Activated effector memory CD4-positive, alpha-beta T cell treated with anti-CD3 and anti-CD28 coated beads, Interleukin-2, amount 50 U/mL, for 16 hours (primary cell): ENCODE measurements around the gene NECTIN4.
A peak's percentile ranks its signal among the peaks of the same experiment; 100 is the strongest.
"Not testable (repeated sequence)": the region's sequence is repeated elsewhere in the genome, so short reads cannot be mapped to it uniquely, and the experiment has no call there.

Experiments
- DNase-seq: peaks from one replicate; pipeline ENCODE4 v3.0.0-alpha.2; 2020

The NECTIN4 gene

GRCh38 chr1:161048949-161049722 is 40.2 kb downstream of the NECTIN4 start:
- DNase-seq, result no peak

DNA sequence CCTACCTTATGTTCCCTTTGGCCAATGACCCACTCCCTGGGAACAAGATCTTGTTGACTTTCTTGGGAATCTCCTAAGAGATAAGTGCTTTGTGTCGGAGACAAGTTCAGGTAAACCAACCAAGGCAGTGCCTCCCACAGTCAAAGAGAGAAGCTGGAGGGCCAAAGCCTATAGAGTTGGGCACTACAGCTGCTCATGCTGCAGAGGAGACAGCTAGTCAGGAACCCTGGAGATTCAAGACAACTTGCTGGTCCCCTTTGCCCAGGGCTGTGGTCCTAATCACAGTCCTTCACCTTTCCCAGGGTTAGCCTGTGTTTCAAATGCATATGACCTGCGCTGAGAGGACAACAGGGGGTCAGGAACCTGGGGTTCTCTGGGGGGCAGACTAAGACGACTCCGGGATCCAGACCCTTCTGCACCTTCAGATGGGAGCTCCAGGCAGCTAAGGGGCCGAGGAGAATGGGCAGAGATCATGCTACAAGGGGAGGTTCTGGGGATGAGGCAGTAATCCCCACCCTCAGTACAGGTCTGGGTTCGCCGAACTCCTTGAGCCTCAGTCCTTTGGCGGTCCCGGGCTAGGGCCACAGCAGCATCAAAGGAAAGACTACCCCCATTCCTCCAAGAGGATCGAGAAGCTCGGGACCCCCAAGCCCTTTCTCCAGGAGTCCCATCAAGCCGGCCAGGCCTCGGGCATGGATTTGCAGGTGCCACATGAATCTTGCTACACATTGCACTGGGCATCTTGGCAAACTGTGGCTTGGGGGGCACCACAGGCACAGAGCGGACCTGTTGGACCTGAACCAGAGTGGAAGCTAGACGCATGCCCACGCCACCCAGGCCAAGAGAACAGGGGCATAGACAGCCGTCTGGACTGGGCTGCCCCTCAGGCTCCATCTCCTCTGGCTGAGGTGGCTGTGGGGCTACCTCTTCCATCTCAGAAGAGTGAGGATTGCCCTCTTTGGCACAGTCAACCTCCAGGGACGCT is 41.6 kb downstream of the NECTIN4 start:
- no peak for DNase-seq

DNA sequence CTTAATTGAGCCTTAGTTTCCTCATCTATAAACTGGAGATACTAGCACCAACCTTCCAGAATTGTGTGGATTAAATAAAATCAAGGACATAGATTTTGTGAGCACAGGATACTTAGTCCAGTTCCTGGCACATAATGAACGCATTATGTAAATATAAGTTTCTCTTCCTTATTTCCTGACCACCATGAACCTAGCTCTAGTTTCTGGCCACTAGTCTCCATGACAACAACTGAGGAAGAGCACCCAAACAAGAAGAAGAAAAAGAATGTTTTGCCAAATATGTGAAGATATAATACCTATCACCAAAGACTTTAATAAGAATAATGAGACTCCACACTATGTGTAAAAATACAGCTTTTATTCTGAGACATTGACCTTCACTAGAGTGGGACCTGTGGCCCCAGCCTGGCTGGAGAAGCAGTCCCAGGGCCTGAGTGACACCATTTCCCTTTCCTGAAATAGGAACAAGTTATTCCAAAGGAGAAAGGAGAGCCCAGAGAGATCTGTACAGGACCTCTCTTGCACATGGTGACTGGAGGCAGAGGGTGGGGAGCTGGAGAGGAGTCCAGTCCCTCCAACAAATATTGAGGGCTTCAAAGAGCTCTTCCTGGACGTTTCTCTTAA is 42.6 kb downstream of the NECTIN4 start:
- no peak for DNase-seq

GRCh38 chr1:161045736-161046604 is 43.4 kb downstream of the NECTIN4 start, which contains the start of gene USF1:
Gene USF1, minus strand, starts transcription at chr1:161045977. Its CDS starts 2,702 bp downstream, at chr1:161043275.
- DNase-seq, result peak; percentile 97

- peak; percentile 83 for DNase-seq
These were observed 44.2 kb downstream of the NECTIN4 start for GRCh38 chr1:161044908-161045735.

DNA sequence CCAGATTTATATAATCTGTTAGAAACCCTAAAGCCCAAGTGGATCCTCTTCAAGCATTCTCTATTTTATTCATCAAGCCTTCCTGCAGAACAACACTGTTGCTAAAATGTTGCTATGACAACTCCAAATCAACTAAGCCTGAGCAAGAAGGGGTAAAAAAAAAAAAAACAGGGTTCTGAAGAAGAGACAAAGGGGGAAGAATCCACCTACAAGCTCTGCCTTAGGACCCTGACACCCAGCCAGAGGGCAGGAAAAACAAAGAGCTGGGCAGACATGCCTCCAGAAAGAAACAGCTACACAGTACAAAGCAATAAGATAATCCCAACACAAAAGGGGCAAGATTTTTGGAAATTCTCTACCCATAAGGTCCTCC is 44.8 kb downstream of the NECTIN4 start:
- no peak for DNase-seq

DNA sequence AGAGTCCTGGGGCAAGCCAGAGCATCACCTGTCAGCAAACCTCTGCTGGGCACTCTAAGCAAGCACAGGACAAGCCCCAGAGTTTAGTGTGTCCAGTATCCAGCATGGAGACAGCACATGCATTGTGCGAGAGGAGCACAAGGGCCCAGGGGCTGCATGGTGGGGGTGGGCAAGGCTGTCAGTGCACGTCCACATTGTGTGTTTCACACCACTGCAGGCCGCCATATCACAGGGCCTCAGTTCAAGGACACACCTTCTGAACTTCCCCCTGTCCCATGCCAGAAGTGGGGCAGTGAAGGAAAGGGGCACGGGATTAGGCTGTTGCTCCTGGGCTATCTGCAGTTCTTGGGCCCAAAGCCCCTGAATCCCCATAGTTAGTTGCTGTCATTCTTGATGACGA is 49.8 kb downstream of the NECTIN4 start:
- DNase-seq, result no peak

- DNase-seq, result no peak
These were observed 50.2 kb downstream of the NECTIN4 start for GRCh38 chr1:161039154-161039545.

DNA sequence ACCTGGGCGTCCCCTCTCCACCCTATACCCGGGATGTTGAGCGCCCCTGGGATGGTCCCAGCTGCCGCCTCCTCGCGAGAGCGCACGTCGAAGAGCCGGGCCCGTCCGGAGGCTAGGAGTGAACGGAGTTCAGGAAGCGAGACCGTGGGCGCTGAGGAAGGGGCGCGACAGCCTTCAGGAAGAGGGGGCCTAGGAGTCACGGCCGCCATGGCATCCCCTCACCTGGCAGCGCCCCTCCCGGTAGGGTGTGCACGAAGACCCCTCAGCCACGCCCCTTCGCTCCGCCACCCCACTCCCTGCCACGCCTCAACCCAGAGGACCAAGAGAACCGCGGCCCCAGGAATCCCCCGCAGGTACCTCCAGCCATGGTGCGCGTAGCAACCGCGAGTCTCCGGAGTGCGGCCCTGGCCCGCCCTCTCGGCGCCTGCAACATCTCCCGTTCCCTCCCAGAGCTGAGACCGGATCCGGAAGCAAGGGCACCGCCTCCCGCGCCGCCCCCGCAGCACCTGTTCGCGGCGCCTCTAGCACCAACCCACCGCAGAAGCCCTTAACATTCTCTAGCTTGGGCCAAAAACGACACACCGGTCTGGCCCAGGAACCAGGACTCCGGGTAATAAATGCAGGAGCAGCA is 50.7 kb downstream of the NECTIN4 start, which contains the start of gene TSTD1:
Gene TSTD1, minus strand, starts transcription at position 442 of the 631 bp plus-strand sequence. Its CDS starts 75 bp downstream, at position 367.
- DNase-seq, result peak; percentile 96

GRCh38 chr1:161037661-161038522 is 51.5 kb downstream of the NECTIN4 start:
- DNase-seq, result no peak

GRCh38 chr1:161033751-161034150 is 55.6 kb downstream of the NECTIN4 start:
- no peak for DNase-seq

DNA sequence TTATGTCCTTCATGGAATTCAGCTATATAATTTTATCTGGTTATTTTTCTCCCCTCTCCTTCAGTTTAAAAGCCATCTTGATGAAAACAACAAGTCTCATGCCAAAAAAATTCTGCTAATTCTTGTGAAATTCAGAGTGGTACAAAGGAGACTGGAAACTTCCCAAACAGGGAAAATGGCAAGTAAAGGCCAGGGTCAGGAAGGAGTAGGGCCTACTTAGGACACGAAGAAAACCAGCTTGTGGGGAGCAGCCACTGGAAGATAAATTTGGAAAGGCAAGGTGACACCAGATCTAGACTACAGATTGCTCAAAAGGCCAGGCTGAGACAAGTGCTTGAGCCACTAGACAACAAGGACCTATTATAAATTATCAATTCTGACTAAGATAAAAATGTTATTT is 56.9 kb downstream of the NECTIN4 start:
- no peak for DNase-seq

DNA sequence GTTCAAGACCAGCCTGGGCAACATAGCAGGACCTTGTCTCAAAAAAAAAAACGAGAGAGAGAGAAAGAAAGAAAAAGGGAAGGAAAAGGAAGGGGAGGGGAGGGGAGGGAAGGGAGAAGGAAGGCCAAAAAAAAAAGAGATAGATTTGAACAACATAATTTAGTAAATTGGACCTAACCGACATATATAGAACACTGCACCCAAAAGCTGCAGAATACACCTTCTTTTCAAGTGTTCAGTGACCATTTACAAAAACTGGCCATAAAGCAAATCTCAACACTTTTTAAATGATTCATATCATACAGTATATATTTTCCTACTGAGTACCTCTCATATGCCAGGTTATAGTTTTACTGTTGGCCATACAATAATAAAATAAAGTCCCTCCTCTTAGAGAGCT is 57.5 kb downstream of the NECTIN4 start:
- no peak for DNase-seq

DNA sequence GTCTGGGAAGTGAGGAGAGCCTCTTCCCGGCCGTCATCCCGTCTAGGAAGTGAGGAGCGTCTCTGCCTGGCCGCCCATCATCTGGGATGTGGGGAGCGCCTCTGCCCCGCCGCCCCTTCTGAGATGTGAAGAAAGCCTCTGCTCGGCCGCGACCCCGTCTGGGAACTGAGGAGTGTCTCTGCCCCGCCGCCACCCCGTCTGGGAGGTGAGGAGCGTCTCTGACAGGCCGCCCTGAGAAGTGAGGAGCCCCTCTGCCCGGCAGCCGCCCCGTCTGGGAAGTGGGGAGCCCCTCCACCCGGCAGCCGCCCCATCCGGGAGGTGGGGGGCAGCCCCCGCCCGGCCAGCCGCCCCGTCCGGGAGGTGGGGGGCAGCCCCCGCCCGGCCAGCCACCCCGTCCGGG is 59.9 kb downstream of the NECTIN4 start:
- DNase-seq, result not testable (repeated sequence)

DNA sequence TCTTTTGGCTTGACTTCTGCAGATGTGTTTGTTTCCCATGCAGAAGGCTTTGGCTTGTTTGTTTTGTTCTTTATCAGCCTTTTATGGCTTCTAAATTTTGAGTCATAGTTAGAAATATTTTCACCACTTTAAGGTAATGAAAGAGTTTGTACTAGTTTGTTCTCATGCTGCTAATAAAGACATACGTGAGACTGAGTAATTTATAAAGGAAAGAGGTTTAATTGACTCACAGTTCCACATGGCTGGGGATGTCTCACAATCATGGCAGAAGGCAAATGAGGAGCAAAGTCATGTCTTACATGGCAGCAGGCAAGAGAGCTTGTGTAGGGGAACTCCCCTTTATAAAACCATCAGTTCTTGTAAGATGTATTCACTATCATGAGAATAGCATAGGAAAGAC is 62.4 kb downstream of the NECTIN4 start:
- DNase-seq, result not testable (repeated sequence)

DNA sequence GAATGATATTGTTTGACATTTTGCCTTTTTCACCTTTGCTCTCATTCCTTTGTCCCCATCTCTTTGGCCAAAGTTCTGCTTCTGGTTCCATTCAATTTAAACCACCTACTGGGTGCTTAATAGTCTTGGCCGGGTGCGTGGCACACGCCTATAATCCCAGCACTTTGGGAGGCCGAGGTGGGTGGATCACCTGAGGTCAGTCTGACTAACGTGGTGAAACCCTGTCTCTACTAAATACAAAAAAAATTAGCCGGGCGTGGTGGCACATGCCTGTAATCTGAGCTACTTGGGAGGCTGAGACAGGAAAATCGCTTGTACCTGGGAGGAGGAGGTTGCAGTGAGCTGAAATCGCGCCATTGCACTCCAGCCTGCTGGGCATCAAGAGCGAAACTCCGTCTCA is 66.9 kb downstream of the NECTIN4 start:
- DNase-seq, result not testable (repeated sequence)

GRCh38 chr1:161021970-161022353 is 67.4 kb downstream of the NECTIN4 start:
- no peak for DNase-seq

- peak; percentile 94 for DNase-seq
These were observed 68.0 kb downstream of the NECTIN4 start for GRCh38 chr1:161021165-161021969.
